CD14-positive monocyte (primary cell): ENCODE measurements around the gene CASQ1. TPM values are rescaled to one million over a fixed set of nuclear protein-coding genes. Genes with fewer than 3 reads are reported as not detected.

Source experiments
- DNase-seq, 3 donors: peaks; one replicate each; pipeline ENCODE4 v3.0.0-alpha.2; 2011 to 2022
- H2AFZ ChIP-seq: 2 replicates; pipeline ENCODE4 v1.6.0; 2012; ENCODE audit warnings: mild to moderate bottlenecking, low read depth, low read length, inconsistent platforms; ENCODE audit not compliant: insufficient read depth, poor library complexity, severe bottlenecking
- H3K27ac ChIP-seq, 2 donors: 1 replicate in 1 of 2; 2 replicates in 1 of 2; pipeline ENCODE4 v1.5.1; 2012 to 2013; ENCODE audit warnings: low read length in 2 of 2, control low read depth in 1 of 2, inconsistent platforms in 1 of 2, low read depth in 1 of 2, mild to moderate bottlenecking in 1 of 2
- H3K27me3 ChIP-seq, 2 donors: one replicate each; pipeline versions ENCODE4 v1.6.0 to v1.6.1; 2011 to 2013; ENCODE audit warnings: low read length in 2 of 2; ENCODE audit not compliant: control insufficient read depth in 2 of 2, insufficient read depth in 2 of 2
- H3K36me3 ChIP-seq, 2 donors: replicated peaks in 1 of 2; 1 replicate in 1 of 2; 2 replicates in 1 of 2; pipeline versions ENCODE4 v1.5.1 to v1.6.1; 2012 to 2013; ENCODE audit warnings: low read length in 2 of 2, control low read depth in 1 of 2, inconsistent platforms in 1 of 2, mild to moderate bottlenecking in 1 of 2; ENCODE audit not compliant: insufficient read depth in 2 of 2, control insufficient read depth in 1 of 2
- H3K4me1 ChIP-seq, 2 donors: 1 replicate in 1 of 2; 2 replicates in 1 of 2; pipeline versions ENCODE4 v1.5.1 to v1.6.1; 2012 to 2013; ENCODE audit warnings: low read length in 2 of 2, control low read depth in 1 of 2, inconsistent platforms in 1 of 2, mild to moderate bottlenecking in 1 of 2, moderate library complexity in 1 of 2; ENCODE audit not compliant: insufficient read depth in 2 of 2, control insufficient read depth in 1 of 2
- H3K4me2 ChIP-seq: replicated peaks from 2 replicates; pipeline ENCODE3; 2012; ENCODE audit warnings: low read length, moderate library complexity, mild to moderate bottlenecking; ENCODE audit not compliant: poor library complexity, severe bottlenecking; ENCODE audit errors: extremely low read depth
- H3K4me3 ChIP-seq, 3 experiments: fragments of 200-600 bp in 1 of 3; sonication (generic) in 1 of 3; replicated peaks in 1 of 3; 1 replicate in 2 of 3; 2 replicates in 1 of 3; pipeline ENCODE4 v1.5.1; 2011 to 2013; ENCODE audit warnings: low read length in 3 of 3, mild to moderate bottlenecking in 3 of 3, control low read depth in 2 of 3, low read depth in 2 of 3, inconsistent platforms in 1 of 3, moderate library complexity in 1 of 3
- H3K79me2 ChIP-seq: 2 replicates; pipeline ENCODE4 v1.6.0; 2012; ENCODE audit warnings: mild to moderate bottlenecking, control low read depth, inconsistent platforms, low read length, moderate library complexity; ENCODE audit not compliant: insufficient read depth
- H3K9ac ChIP-seq: 2 replicates; pipeline ENCODE4 v1.6.0; 2017; ENCODE audit warnings: low read length, mild to moderate bottlenecking; ENCODE audit not compliant: insufficient read depth, poor library complexity, severe bottlenecking
- H3K9me3 ChIP-seq, 2 donors: replicated peaks in 1 of 2; 1 replicate in 1 of 2; 2 replicates in 1 of 2; pipeline versions ENCODE4 v1.5.1 to v1.6.1; 2012 to 2013; ENCODE audit warnings: low read length in 2 of 2, control low read depth in 1 of 2; ENCODE audit not compliant: control insufficient read depth in 1 of 2, insufficient read depth in 1 of 2
- H4K20me1 ChIP-seq: 2 replicates; pipeline ENCODE4 v1.6.0; 2012; ENCODE audit warnings: mild to moderate bottlenecking, low read length, control low read depth, moderate library complexity; ENCODE audit not compliant: insufficient read depth
- H3K27ac Mint-ChIP-seq, 7 donors: one replicate each; pipeline ENCODE4 v1.8.0; 2020; ENCODE audit warnings: mild to moderate bottlenecking in 7 of 7, mixed read lengths in 7 of 7, moderate library complexity in 6 of 7, inconsistent platforms in 2 of 7
- H3K27me3 Mint-ChIP-seq, 3 donors: one replicate each; pipeline ENCODE4 v1.8.0; 2021 to 2022; ENCODE audit warnings: low read depth in 3 of 3, mild to moderate bottlenecking in 3 of 3, mixed read lengths in 3 of 3, moderate library complexity in 3 of 3, inconsistent platforms in 1 of 3
- H3K36me3 Mint-ChIP-seq, 2 donors: one replicate each; pipeline ENCODE4 v1.8.0; 2020; ENCODE audit warnings: mixed read lengths in 2 of 2, inconsistent platforms in 1 of 2, mild to moderate bottlenecking in 1 of 2
- H3K4me1 Mint-ChIP-seq: one replicate; pipeline ENCODE4 v1.8.0; 2020; ENCODE audit warnings: mild to moderate bottlenecking, mixed read lengths
- H3K4me3 Mint-ChIP-seq, 2 donors: one replicate each; pipeline ENCODE4 v1.8.0; 2020; ENCODE audit warnings: mild to moderate bottlenecking in 2 of 2, mixed read lengths in 2 of 2, moderate library complexity in 1 of 2
- H3K9me3 Mint-ChIP-seq, 7 donors: one replicate each; pipeline ENCODE4 v1.8.0; 2020 to 2022; ENCODE audit warnings: mixed read lengths in 7 of 7, mild to moderate bottlenecking in 6 of 7, moderate library complexity in 6 of 7, inconsistent platforms in 2 of 7
- WGBS: methylation state at CpG from one replicate; pipeline ENCODE4 v1.1.5; 2013; ENCODE audit warnings: missing lambda C conversion rate; ENCODE audit not compliant: insufficient coverage; 5-methylcytosine and 5-hydroxymethylcytosine counted together
- intact Hi-C, 2 donors: fragments of 100-400 bp; cut with micrococcal nuclease; formaldehyde crosslinking; loops; one replicate each; pipeline versions ENCODE4 v1.15.0 to v1.15.1; 2023
- polyA plus RNA-seq, 3 donors: library from polyadenylated mRNA; depleted of rRNA in 1 of 3; unstranded in 2 of 3; stranded (reverse) in 1 of 3; fragments of 300-500 nt in 2 of 3; fragments of >200 nt in 1 of 3; fragmentation: Illumina TruSeq in 2 of 3; gene quantifications; 1 replicate in 2 of 3; 2 replicates in 1 of 3; pipeline ENCODE4 v1.2.3, GENCODE V29; 2012 to 2021
- TF ChIP-seq, protein P1 (sequence below): fragments of 200-600 bp; IDR thresholded peaks from one replicate; pipeline ENCODE4 v1.8.0; 2022; ENCODE audit warnings: antibody characterized with exemption, mild to moderate bottlenecking

The CASQ1 gene
- polyA plus RNA-seq, 3 donors, result 0.09 to 11.1 TPM; not detected in 1

DNA sequence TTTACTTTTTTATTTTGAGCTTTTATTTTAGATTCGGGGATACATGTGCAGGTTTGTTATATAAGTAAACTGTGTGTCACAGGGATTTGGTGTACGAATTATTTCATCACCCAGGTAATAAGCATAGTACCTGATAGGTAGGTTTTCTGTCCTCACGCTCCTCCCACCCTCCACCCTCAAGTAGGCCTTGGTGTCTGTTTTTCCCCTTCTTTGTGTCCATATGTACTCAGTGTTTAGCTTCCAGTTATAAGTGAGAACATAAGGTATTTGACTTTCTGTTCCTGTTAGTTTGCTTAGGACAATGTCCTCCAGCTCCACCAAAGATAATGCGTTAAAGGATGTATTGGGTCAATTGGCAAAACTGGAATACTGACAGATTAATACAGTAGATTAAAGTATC is 33.2 kb upstream of the CASQ1 start:
- no peaks in the 10 kb centered on the region for H3K36me3 Mint-ChIP-seq
- Histone ChIP-seq H3K9me3 (no peaks in the 10 kb centered on the region), H2AFZ (no peak overlapping the region), H4K20me1 (no peaks in the 10 kb centered on the region), H3K27ac (no peak overlapping the region), H3K9ac (no peak overlapping the region), H3K4me1 (peaks cover 21 to 25% of the 10 kb centered on the region in 2 donors), H3K4me3 (no peak overlapping the region), H3K36me3 (no peaks in the 10 kb centered on the region), H3K4me2 (no peak overlapping the region), H3K27me3 (no peaks in the 10 kb centered on the region), H3K79me2 (no peaks in the 10 kb centered on the region)
- H3K27ac Mint-ChIP-seq, result no peak overlapping the region
- no peak overlapping the region for H3K4me3 Mint-ChIP-seq
- peaks cover 0 to under 1% (median 0%) of the 10 kb centered on the region in 7 donors for H3K9me3 Mint-ChIP-seq
- H3K27me3 Mint-ChIP-seq, result peaks cover 0 to 6% (median 1%) of the 10 kb centered on the region in 3 donors
- intact Hi-C loops, result no loop called here
- no peak for DNase-seq
- TF ChIP-seq, protein P1, sequence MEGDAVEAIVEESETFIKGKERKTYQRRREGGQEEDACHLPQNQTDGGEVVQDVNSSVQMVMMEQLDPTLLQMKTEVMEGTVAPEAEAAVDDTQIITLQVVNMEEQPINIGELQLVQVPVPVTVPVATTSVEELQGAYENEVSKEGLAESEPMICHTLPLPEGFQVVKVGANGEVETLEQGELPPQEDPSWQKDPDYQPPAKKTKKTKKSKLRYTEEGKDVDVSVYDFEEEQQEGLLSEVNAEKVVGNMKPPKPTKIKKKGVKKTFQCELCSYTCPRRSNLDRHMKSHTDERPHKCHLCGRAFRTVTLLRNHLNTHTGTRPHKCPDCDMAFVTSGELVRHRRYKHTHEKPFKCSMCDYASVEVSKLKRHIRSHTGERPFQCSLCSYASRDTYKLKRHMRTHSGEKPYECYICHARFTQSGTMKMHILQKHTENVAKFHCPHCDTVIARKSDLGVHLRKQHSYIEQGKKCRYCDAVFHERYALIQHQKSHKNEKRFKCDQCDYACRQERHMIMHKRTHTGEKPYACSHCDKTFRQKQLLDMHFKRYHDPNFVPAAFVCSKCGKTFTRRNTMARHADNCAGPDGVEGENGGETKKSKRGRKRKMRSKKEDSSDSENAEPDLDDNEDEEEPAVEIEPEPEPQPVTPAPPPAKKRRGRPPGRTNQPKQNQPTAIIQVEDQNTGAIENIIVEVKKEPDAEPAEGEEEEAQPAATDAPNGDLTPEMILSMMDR, result no peak
- peaks cover 19% of the 10 kb centered on the region for H3K4me1 Mint-ChIP-seq
- no CpG with 5 or more reads among the region's 4 CpGs for WGBS

DNA sequence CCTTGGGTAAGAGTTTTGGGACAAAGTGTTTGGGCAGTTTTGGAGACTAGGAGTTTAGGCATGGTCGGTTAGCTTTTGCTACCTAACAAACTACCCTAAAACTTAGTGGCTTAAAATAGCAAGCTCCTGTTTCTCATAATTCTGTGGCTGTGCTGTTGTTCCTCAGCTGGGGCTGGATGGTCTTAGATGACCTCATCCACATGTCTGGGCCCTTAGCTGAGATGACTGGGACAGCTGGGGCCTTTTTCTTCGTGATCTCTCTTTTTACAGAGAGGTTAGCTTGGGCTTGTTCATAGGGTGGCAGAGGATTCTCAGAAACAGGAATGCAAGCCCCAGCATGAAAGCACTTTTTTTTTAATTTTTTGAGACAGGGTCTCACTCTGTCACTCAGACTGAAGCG is 32.3 kb upstream of the CASQ1 start:
- Mint-ChIP-seq H3K9me3 (no peaks in the 10 kb centered on the region), H3K4me1 (peaks cover 27% of the 10 kb centered on the region), H3K4me3 (no peak overlapping the region), H3K27ac (no peak overlapping the region), H3K36me3 (no peaks in the 10 kb centered on the region), H3K27me3 (peaks cover 0 to 6% (median 1%) of the 10 kb centered on the region in 3 donors)
- Histone ChIP-seq H3K27me3 (no peaks in the 10 kb centered on the region), H3K4me1 (peaks cover 30 to 31% of the 10 kb centered on the region in 2 donors), H3K36me3 (no peaks in the 10 kb centered on the region), H3K9me3 (no peaks in the 10 kb centered on the region), H3K9ac (no peak overlapping the region), H4K20me1 (no peaks in the 10 kb centered on the region), H2AFZ (no peak overlapping the region), H3K4me2 (no peak overlapping the region), H3K79me2 (no peaks in the 10 kb centered on the region), H3K27ac (no peak overlapping the region), H3K4me3 (no peak overlapping the region)
- 88% methylated on average over 1 of the region's 3 CpGs for WGBS
- TF ChIP-seq, protein P1, result no peak
- intact Hi-C loops, result no loop called here
- DNase-seq, result no peak
